Fibroblast of the aortic adventitia (primary cell): ENCODE data around the gene SEMA3B. TPM values are rescaled to one million over a fixed set of nuclear protein-coding genes. Genes with fewer than 3 reads are reported as not detected.

Source experiments
- DNase-seq: peaks from one replicate; pipeline ENCODE4 v3.0.0-alpha.2; 2010; ENCODE audit warnings: low read depth
- H3K4me3 ChIP-seq: 2 replicates; pipeline ENCODE4 v1.5.1; 2011; ENCODE audit warnings: low read depth, mild to moderate bottlenecking, control low read depth, low read length, moderate library complexity
- total RNA-seq: library from RNA; depleted of rRNA; stranded (reverse); fragments of >200 nt; gene quantifications from 2 replicates; pipeline ENCODE4 v1.2.3, GENCODE V29; 2012; ENCODE audit warnings: low replicate concordance
- TF ChIP-seq, protein P1 (sequence below): IDR thresholded peaks from 2 replicates; pipeline ENCODE4 v1.5.1; 2011; ENCODE audit warnings: mild to moderate bottlenecking, low read length, control low read depth, inconsistent platforms; ENCODE audit not compliant: insufficient read depth

SEMA3B gene
- total RNA-seq, 1 donor = 9.7 TPM

DNA sequence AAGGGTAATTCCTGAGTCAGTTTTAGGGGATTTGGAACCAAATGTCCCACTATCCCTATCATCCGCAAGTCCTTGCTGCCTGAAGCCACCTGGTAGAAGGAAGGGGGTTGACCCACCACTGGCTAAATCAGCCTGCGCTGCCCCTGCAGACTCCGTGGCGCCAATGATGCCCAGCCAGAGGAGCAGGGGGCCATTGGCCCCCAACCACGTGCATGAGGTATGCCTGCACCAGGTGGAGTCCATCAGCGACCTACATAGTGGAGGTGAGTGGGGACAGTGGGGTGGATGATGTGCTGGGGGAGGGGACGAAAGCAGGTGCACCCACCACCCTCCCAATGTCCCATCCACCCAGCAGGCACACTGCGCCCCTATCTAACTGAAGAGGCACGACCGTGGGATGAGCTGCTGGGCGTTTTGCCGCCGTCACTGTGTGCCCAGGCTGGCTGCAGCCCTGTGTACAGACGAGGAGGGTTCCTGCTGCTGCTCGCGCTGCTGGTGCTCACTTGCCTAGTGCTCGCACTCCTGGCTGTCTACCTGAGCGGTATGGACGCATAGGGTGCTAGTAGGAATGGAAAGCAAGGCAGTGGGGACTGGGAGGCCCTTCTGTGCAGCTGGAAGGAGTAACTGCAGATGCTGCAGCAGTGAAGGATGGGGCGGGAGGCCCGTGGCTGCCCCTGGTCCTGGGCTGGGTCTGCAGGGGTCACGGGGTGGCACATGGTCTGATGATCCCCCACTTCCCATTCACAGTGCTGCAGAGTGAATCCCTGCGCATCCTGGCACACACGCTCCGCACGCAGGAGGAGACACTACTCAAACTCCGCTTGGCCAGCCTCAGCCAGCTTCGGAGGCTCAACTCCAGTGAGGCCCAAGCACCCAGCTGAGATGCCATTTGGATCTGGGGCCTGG lies 17.6 kb downstream of the SEMA3B start:
- TF ChIP-seq, protein P1, sequence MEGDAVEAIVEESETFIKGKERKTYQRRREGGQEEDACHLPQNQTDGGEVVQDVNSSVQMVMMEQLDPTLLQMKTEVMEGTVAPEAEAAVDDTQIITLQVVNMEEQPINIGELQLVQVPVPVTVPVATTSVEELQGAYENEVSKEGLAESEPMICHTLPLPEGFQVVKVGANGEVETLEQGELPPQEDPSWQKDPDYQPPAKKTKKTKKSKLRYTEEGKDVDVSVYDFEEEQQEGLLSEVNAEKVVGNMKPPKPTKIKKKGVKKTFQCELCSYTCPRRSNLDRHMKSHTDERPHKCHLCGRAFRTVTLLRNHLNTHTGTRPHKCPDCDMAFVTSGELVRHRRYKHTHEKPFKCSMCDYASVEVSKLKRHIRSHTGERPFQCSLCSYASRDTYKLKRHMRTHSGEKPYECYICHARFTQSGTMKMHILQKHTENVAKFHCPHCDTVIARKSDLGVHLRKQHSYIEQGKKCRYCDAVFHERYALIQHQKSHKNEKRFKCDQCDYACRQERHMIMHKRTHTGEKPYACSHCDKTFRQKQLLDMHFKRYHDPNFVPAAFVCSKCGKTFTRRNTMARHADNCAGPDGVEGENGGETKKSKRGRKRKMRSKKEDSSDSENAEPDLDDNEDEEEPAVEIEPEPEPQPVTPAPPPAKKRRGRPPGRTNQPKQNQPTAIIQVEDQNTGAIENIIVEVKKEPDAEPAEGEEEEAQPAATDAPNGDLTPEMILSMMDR = no peak
- no peak overlapping the region for H3K4me3 ChIP-seq
- no peak for DNase-seq

DNA sequence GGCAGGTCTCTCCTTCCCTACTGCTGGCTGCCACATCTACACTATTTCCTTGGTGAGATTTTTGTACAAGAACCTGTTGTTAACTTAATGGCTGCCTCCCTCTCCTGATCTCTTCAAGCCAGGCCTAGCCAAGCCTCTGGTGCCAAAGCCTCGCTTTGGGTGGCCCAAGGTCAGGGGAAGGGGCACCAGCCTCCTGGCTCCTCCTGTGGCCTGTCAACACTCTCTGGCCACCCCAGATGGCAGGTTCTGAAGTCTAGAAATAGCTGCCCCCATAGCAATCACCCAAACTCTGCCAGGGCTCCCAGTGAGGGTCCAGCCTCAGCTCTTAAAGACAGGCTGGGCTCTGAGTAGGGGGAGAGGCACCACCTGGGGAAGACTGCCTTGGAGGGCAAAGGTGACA lies 18.3 kb downstream of the SEMA3B start:
- TF ChIP-seq, protein P1 = no peak
- no peak overlapping the region for H3K4me3 ChIP-seq
- DNase-seq = no peak

DNA sequence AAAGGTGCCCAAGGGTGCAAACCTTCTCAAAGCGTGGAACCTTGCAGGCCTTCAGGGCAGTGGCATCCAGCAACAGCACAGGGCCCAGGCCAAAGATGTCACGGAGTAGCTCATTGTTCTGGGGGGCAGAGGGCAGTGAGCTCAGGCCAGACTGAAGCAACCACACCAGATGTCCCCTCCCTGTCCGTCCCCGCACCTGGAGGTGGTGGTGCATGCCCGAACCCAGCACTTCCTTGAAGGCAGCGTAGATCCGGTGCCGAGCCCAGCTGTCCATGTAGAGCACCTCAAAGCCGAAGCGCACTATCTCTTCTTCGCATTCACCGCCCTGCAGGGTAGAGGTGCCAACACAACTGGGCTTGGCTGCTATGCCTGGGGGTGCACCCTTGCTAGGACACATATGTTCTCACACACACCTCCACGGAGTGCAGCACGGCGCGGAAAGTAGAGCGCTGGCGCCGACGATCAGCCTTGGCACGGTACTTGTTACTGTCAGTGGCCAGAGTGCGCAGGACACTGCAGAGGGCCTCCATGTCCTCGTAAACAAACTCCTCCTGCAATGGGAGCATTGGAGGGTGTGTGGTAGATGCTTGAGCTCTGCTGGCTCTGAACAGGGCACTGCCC lies 19.6 kb downstream of the SEMA3B start:
- TF ChIP-seq, protein P1 = no peak
- no peak for DNase-seq
- no peak overlapping the region for H3K4me3 ChIP-seq

DNA sequence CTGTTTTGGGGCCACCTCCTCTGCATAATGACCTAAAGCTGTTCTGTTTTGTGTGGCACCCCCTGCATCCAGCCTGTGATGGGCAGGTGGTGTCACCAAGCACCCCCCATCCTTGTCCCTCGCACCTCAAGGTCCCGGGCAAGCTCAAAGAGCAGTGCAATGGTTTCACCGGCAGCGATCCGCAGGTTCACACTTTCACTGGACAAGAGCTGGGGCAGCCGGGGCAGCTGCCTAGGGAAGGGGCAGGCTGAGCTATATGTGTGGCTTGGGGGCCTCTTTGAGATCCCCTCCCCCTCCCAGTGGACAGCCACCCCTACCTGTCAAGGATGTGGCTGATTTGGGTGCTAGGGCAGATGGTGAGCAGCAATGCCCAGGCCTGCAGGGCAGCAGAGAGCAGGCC lies 20.2 kb downstream of the SEMA3B start:
- TF ChIP-seq, protein P1 = no peak
- no peak for DNase-seq
- H3K4me3 ChIP-seq = no peak overlapping the region

DNA sequence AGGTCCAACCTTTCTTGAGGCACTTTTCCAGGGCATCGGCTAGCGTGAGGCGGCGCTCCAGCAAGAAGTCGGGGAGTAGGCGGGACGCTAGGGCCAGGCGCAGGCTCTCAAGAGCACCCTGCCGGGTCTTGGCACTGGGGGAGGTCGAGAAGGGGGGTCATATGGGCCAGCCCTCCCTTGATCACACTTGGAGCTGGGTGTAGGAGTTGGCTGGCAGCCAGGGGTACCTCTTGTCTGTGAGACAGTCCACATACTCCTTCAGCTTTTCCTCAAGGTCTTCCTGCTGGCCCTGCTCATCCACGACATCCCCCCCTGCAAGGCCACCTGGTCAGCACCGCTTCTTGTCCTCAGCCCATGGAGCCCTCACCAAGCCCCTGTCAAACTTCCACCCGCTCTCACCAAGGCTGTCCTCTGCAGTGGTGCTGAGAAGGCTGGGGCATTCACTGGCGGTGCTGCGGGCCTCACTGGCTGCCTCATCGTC lies 21.3 kb downstream of the SEMA3B start:
- no peak for DNase-seq
- H3K4me3 ChIP-seq = no peak overlapping the region
- TF ChIP-seq, protein P1 = no peak

DNA sequence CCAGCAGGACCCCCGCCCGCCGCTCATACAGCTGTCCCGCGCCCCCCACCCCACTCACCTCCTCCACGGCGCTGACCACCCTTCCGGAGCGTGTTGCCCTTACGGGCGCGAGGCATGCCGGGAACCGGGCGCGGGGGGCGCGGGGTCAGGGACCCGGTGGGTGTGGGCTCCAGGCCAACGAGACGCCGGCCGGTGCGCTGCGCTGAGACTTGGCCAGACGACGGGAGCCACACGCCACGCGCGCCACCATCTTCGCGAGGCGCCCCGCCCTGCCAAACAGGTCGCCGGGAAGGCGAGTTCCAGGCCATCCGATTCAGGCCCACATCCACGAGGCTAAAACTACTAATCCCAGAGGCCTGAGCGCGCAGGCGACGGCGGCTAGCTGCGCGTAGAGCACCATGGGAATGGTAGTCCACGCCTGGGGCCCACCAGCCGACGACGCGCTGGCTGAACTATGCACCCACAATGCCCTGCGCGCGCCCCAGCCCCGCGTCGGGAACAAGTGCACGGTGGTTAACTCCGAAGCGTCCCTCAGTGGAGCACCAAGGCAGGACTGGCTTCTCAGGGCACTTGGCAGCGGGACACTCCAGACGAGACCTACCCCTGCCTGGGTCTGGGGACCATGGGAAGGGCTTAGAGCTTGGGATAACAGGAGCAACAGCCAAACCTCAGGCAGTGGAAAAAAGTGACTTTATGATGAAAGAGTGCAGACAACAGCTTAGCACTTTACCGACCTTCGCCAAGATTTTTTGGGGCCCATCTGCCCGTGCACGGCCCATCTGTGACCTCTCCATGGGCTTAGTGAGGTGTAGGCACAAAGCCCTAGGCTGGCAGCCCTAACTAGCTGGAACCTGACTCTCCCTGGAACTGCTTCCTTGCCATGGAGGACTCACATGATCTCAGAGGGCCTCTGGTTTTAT lies 23.5 kb downstream of the SEMA3B start, which contains the start of gene IFRD2:
Gene IFRD2 (minus strand): TSS at position 271 of the 920 bp plus-strand sequence. CDS start 155 bp downstream, at position 116.
- peak; percentile 96 for DNase-seq
- TF ChIP-seq, protein P1 = no peak
- H3K4me3 ChIP-seq = peak within 1 kb of the TSS; percentile 91
